Sigmoid colon (tissue), 4 donors: Measurements from ENCODE around the gene WDR74.
"Not testable (repeated sequence)": the region's sequence is repeated elsewhere in the genome, so short reads cannot be mapped to it uniquely, and the experiment has no call there.

Source experiments
- EP300 ChIP-seq, 4 donors: sonication (generic); formaldehyde crosslinking; IDR thresholded peaks; one replicate each; pipeline ENCODE4 v1.6.1; 2017; ENCODE audit warnings: antibody characterized with exemption in 4 of 4
- POLR2A ChIP-seq, 2 donors: fragments of 450-650 bp; IDR thresholded peaks; one replicate each; pipeline ENCODE4 v1.6.1; 2016; ENCODE audit warnings: antibody characterized with exemption in 2 of 2, mild to moderate bottlenecking in 2 of 2, moderate library complexity in 2 of 2
- POLR2AphosphoS5 ChIP-seq, 4 donors: sonication (generic); formaldehyde crosslinking; IDR thresholded peaks; one replicate each; pipeline ENCODE4 v1.6.1; 2017; ENCODE audit warnings: antibody characterized with exemption in 4 of 4
- TF ChIP-seq, protein P1 (sequence below), 4 experiments: fragments of 450-650 bp in 3 of 4; fragments of 200-600 bp in 1 of 4; IDR thresholded peaks; one replicate each; pipeline ENCODE4 v1.5.1; 2016 to 2019; ENCODE audit warnings: antibody characterized with exemption in 4 of 4, mild to moderate bottlenecking in 3 of 4, moderate library complexity in 2 of 4

DNA sequence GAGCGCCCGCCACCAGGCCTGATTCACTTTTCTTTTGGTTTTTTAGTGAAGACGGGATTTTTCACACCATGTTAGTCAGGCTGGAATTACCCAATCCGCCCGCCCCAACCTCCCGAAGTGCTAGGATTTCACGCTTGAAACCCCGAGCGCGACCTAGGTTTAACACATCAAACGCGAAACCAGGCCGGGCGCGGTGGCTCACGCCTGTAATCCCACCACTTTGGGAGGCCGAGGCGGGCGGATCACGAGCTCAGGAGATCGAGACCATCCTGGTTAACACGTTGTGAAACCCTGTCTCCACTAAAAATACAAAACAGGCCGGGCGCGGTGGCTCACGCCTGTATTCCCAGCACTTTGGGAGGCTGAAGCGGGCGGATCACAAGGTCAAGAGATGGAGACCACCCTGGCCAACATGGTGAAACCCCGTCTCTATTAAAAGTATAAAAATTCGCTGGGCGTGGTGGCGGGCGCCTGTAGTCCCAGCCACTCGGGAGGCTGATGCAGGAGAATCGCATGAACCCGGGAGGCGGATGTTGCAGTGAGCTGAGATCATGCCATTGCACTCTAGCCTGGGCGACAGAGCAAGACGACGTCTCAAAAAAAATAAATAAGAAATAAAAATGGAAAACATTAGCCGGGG, 1.5 kb upstream of the WDR74 start:
- TF ChIP-seq, protein P1, sequence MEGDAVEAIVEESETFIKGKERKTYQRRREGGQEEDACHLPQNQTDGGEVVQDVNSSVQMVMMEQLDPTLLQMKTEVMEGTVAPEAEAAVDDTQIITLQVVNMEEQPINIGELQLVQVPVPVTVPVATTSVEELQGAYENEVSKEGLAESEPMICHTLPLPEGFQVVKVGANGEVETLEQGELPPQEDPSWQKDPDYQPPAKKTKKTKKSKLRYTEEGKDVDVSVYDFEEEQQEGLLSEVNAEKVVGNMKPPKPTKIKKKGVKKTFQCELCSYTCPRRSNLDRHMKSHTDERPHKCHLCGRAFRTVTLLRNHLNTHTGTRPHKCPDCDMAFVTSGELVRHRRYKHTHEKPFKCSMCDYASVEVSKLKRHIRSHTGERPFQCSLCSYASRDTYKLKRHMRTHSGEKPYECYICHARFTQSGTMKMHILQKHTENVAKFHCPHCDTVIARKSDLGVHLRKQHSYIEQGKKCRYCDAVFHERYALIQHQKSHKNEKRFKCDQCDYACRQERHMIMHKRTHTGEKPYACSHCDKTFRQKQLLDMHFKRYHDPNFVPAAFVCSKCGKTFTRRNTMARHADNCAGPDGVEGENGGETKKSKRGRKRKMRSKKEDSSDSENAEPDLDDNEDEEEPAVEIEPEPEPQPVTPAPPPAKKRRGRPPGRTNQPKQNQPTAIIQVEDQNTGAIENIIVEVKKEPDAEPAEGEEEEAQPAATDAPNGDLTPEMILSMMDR (IDR thresholded peaks at IDR 0.05), result not testable (repeated sequence)
- not testable (repeated sequence) for TF ChIP-seq POLR2A, EP300, POLR2AphosphoS5 (IDR thresholded peaks at IDR 0.05)
